ENCODE data around the gene NUP62CL. TPM values are rescaled to one million over a fixed set of nuclear protein-coding genes. Genes with fewer than 3 reads are reported as not detected.
A peak's percentile ranks its signal among the peaks of the same experiment; 100 is the strongest.

Gene NUP62CL
- total and polyA plus RNA-seq, 2 of the 13 experiments (the other 11 are each of a cell fraction or from before 2014, with no cell fraction given): 4.2 to 5.8 TPM

- TF ChIP-seq ZBTB25 (CRISPR knock-in tag; IDR thresholded peaks at IDR 0.05): no peak
- no peak for TF ChIP-seq MEIS2 (CRISPR knock-in tag; IDR thresholded peaks at IDR 0.05)
- no peak for TF ChIP-seq HHEX (CRISPR knock-in tag; IDR thresholded peaks at IDR 0.05)
- TF ChIP-seq NR2F2 (IDR thresholded peaks at IDR 0.05; ENCODE audit: borderline replicate concordance, low read depth): peak; percentile 27
- no peak for TF ChIP-seq RAD51 (IDR thresholded peaks at IDR 0.05; ENCODE audit: borderline replicate concordance)
- TF ChIP-seq NR2F6 (IDR thresholded peaks at IDR 0.05): peak; percentile 83
- peak; percentile 70 for TF ChIP-seq NR2F6 (CRISPR knock-in tag; IDR thresholded peaks at IDR 0.05)
- TF ChIP-seq ZFP41 (CRISPR knock-in tag; IDR thresholded peaks at IDR 0.05; ENCODE audit: borderline replicate concordance): no peak
- TF ChIP-seq POGK (CRISPR knock-in tag; conservative IDR thresholded peaks at IDR 0.05): no peak
- no peak for TF ChIP-seq AGO1 (IDR thresholded peaks at IDR 0.05; ENCODE audit: low read depth, low read length, poor library complexity, severe bottlenecking)
- peak; percentile 82 for TF ChIP-seq NFYB (CRISPR knock-in tag; IDR thresholded peaks at IDR 0.05)
- TF ChIP-seq ZSCAN22 (CRISPR knock-in tag; IDR thresholded peaks at IDR 0.05): no peak
- TF ChIP-seq SRSF4 (IDR thresholded peaks at IDR 0.05; ENCODE audit: low read depth, low read length, poor library complexity, severe bottlenecking): no peak
- TF ChIP-seq MED8 (CRISPR knock-in tag; IDR thresholded peaks at IDR 0.05; ENCODE audit: insufficient replicate concordance): no peak
- TF ChIP-seq MYPOP (CRISPR knock-in tag; IDR thresholded peaks at IDR 0.05): 0 out of 2 replicates have a peak, but pooled peaks have one; percentile 21
- peak; percentile 37; the same call in 1 of the 2 replicates for TF ChIP-seq POLR2G (IDR thresholded peaks at IDR 0.05; ENCODE audit: low read depth, low read length)
- TF ChIP-seq RAD21 (CRISPR knock-in tag; IDR thresholded peaks at IDR 0.05): no peak
- peak; percentile 16 for TF ChIP-seq HNRNPLL (IDR thresholded peaks at IDR 0.05; ENCODE audit: low read depth, low read length, poor library complexity, severe bottlenecking)
- peak; percentile 27; the same call in 1 of the 2 replicates for TF ChIP-seq TFDP1 (CRISPR knock-in tag; IDR thresholded peaks at IDR 0.05; ENCODE audit: borderline replicate concordance)
- 0 out of 2 replicates have a peak, but pooled peaks have one; percentile 39 for TF ChIP-seq DR1 (CRISPR knock-in tag; IDR thresholded peaks at IDR 0.05)
- no peak for TF ChIP-seq MAFF (IDR thresholded peaks at IDR 0.05; ENCODE audit: low read depth, low read length)
- TF ChIP-seq SYNCRIP (IDR thresholded peaks at IDR 0.05; ENCODE audit: insufficient read depth, low read depth, low read length): no peak
These were observed at the start of gene NUP62CL, which contains the start of gene DNAAF6 (continued) for GRCh38 chrX:107205770-107206696.

All from HepG2 (cell line).